HepG2 (cell line): ENCODE results near the gene PITX3. TPM values are rescaled to one million over a fixed set of nuclear protein-coding genes. Genes with fewer than 3 reads are reported as not detected.

ENCODE experiments used
- ATM ChIP-seq: fragments of 450-650 bp; IDR thresholded peaks from 2 replicates; pipeline ENCODE4 v1.7.1; 2017; ENCODE audit warnings: mild to moderate bottlenecking, borderline replicate concordance
- DZIP1 ChIP-seq: sonication (generic); formaldehyde crosslinking; IDR thresholded peaks from 2 replicates; pipeline ENCODE4 v1.5.0; 2020; ENCODE audit warnings: mild to moderate bottlenecking, missing genetic modification reagents
- ELF4 ChIP-seq: sonication (generic); formaldehyde crosslinking; IDR thresholded peaks from 2 replicates; pipeline ENCODE4 v1.5.0; 2020; ENCODE audit warnings: missing genetic modification reagents, mild to moderate bottlenecking, moderate library complexity, borderline replicate concordance
- FOXA1 ChIP-seq, 2 experiments: fragments of 450-650 bp in 1 of 2; sonication (generic) in 1 of 2; formaldehyde crosslinking in 1 of 2; IDR thresholded peaks; 2 replicates each; pipeline versions ENCODE4 v1.4.0 to v1.6.1; 2016 to 2020; ENCODE audit warnings: missing genetic modification reagents in 1 of 2
- NR2C2 ChIP-seq: sonication (generic); formaldehyde crosslinking; IDR thresholded peaks from 2 replicates; pipeline ENCODE4 v1.4.0; 2020; ENCODE audit warnings: missing genetic modification reagents, mild to moderate bottlenecking, moderate library complexity, borderline replicate concordance
- PRPF4 ChIP-seq: fragments of 200-400 bp; formaldehyde crosslinking; IDR thresholded peaks from 2 replicates; pipeline ENCODE4 v1.6.1; 2016; ENCODE audit warnings: low read length, low read depth; ENCODE audit not compliant: poor library complexity, severe bottlenecking
- RERE ChIP-seq: IDR thresholded peaks from 2 replicates; pipeline ENCODE4 v1.6.1; 2016; ENCODE audit warnings: low read depth, missing genetic modification reagents, missing compliant biosample characterization
- ZBTB14 ChIP-seq: sonication (generic); formaldehyde crosslinking; IDR thresholded peaks from 2 replicates; pipeline ENCODE4 v1.4.0; 2020; ENCODE audit warnings: missing genetic modification reagents
- ZBTB3 ChIP-seq: sonication (generic); formaldehyde crosslinking; IDR thresholded peaks from 2 replicates; pipeline ENCODE4 v1.4.0; 2020; ENCODE audit warnings: low read depth, mild to moderate bottlenecking, moderate library complexity, missing genetic modification reagents, borderline replicate concordance
- ZBTB34 ChIP-seq: sonication (generic); formaldehyde crosslinking; IDR thresholded peaks from 2 replicates; pipeline ENCODE4 v1.8.0; 2022; ENCODE audit warnings: mild to moderate bottlenecking, missing genetic modification reagents
- ZNF280B ChIP-seq: sonication (generic); formaldehyde crosslinking; IDR thresholded peaks from 2 replicates; pipeline ENCODE4 v1.5.0; 2020; ENCODE audit warnings: missing genetic modification reagents, mild to moderate bottlenecking, borderline replicate concordance
- ZNF460 ChIP-seq: sonication (generic); formaldehyde crosslinking; IDR thresholded peaks from 2 replicates; pipeline ENCODE4 v1.5.1; 2020; ENCODE audit warnings: missing genetic modification reagents, mild to moderate bottlenecking, borderline replicate concordance
- ZNF598 ChIP-seq: sonication (generic); formaldehyde crosslinking; IDR thresholded peaks from 2 replicates; pipeline ENCODE4 v1.5.1; 2020; ENCODE audit warnings: mild to moderate bottlenecking, missing genetic modification reagents, borderline replicate concordance
- polyA plus RNA-seq, 8 experiments: library from polyadenylated mRNA; depleted of rRNA in 3 of 8; stranded (reverse) in 7 of 8; unstranded in 1 of 8; fragments of >200 nt; fragmentation: Illumina TruSeq in 4 of 8; extraction: Trizol in 4 of 8; gene quantifications; 2 replicates each; pipeline versions ENCODE4 v1.2.1 to v1.2.3, GENCODE V29; 2011 to 2016; ENCODE audit warnings: low read depth in 4 of 8, missing spikeins in 1 of 8, mixed read lengths in 1 of 8; ENCODE audit not compliant: insufficient read depth in 1 of 8
- total RNA-seq, 5 experiments: library from RNA; depleted of rRNA; stranded (reverse); fragments of >200 nt; fragmentation: Illumina TruSeq; extraction: Trizol; gene quantifications; 2 replicates each; pipeline ENCODE4 v1.2.3, GENCODE V29; 2016; ENCODE audit warnings: low read depth in 1 of 5

The PITX3 gene
- total and polyA plus RNA-seq, 2 of the 13 experiments (the other 11 are each of a cell fraction or from before 2014, with no cell fraction given), result not detected

- TF ChIP-seq ZBTB14 (CRISPR knock-in tag) (no peak), DZIP1 (0 out of 2 replicates have a peak, but pooled peaks have one; percentile 31), ZNF598 (no peak), NR2C2 (no peak), ATM (no peak), ZBTB3 (CRISPR knock-in tag) (no peak), ZNF460 (CRISPR knock-in tag) (no peak), ELF4 (no peak), PRPF4 (no peak), ZBTB34 (no peak), ZNF280B (CRISPR knock-in tag) (0 out of 2 replicates have a peak, but pooled peaks have one; percentile 51), RERE (CRISPR knock-in tag) (no peak), FOXA1 (IDR thresholded peaks at IDR 0.05) (no peak), FOXA1 (CRISPR knock-in tag; IDR thresholded peaks at IDR 0.05) (no peak)
Measured at GRCh38 chr10:102231357-102232318, 9.7 kb downstream of the PITX3 start (continued).
